ENCODE data around the gene GSTO2. TPM values are rescaled to one million over a fixed set of nuclear protein-coding genes. Genes with fewer than 3 reads are reported as not detected.
A peak's percentile ranks its signal among the peaks of the same experiment; 100 is the strongest.

Gene GSTO2
- total RNA-seq, 2 experiments from 2014 or later, result 1.6 TPM

- Histone ChIP-seq H2AFZ (ENCODE audit: low read length) (peak within 1 kb of the TSS; percentile 86), H3K79me2 (ENCODE audit: insufficient read depth, low read depth, low read length) (no peaks in the 10 kb centered on the region), H3K36me3 (ENCODE audit: insufficient read depth, low read length) (no peaks in the 10 kb centered on the region), H3K4me2 (ENCODE audit: low read length) (peak within 1 kb of the TSS; percentile 77), H3K9me2 (ENCODE audit: insufficient read depth, low read length) (no peaks in the 10 kb centered on the region), H4K20me1 (ENCODE audit: insufficient read depth, low read length) (no peaks in the 10 kb centered on the region), H3K27ac (ENCODE audit: low read depth, low read length, poor library complexity, severe bottlenecking) (no peak within 1 kb of the TSS), H3K4me1 (ENCODE audit: insufficient read depth, low read length, poor library complexity, severe bottlenecking) (peaks cover 33% of the 10 kb centered on the region), H3K4me3 (ENCODE audit: low read depth, low read length, poor library complexity, severe bottlenecking) (peak within 1 kb of the TSS; percentile 68), H3K9me3 (ENCODE audit: low read length) (no peaks in the 10 kb centered on the region)
- ChIA-PET POLR2A (interaction anchor here (1.1 to 2.0 kb wide), 3 partner anchors 15 to 62 kb away, joined by 3 to 6 read pairs (median 3); partner anchors contain the start of gene ITPRIP), CTCF (ENCODE audit: unreplicated experiment) (interaction anchor here (1.1 to 1.5 kb wide), 2 partner anchors 55 to 79 kb away, joined by 3 read pairs; no protein-coding TSS in a partner anchor)
- DNase-seq (ENCODE audit: low spot score), result peak; percentile 87
- no TSS peak for BruUV-seq (replicated peaks)
- TF ChIP-seq EZH2phosphoT487 (IDR thresholded peaks at IDR 0.05; ENCODE audit: borderline replicate concordance, low read depth, low read length), result no peak
- peak; percentile 71 for TF ChIP-seq CTCF (conservative IDR thresholded peaks at IDR 0.05; ENCODE audit: low read length)
- intact Hi-C loops (cut with micrococcal nuclease; ENCODE audit: unreplicated experiment), result loop anchor here (5.0 kb wide), 1 partner anchor 231 kb away; the partner anchor contains the start of gene SFR1
Measured at GRCh38 chr10:104353325-104354048, 84.5 kb downstream of the GSTO2 start, which contains the start of gene CFAP58. Gene CFAP58 (plus strand): TSS chr10:104353833. CDS start chr10:104353898, 65 bp downstream.

Small RNA genes within 50 kb of the gene (microRNA-seq; reads per million reads assigned to microRNA genes)
- gene MIR4482 (ENCODE audit: borderline replicate concordance), result not detected

Small RNA genes within 50 kb of the gene (small RNA-seq; reads per million reads assigned to genes)
- not detected for gene MIR4482

Other genes with a start within 250 kb of the GSTO2 start
- gene COL17A1, start 183.3 kb upstream of the GSTO2 start, total RNA-seq (2014; rRNA removed; shearing (Covaris generic)), result not detected in 2 replicates
- 0.15 and 0.17 TPM in 2 replicates for gene COL17A1, start 183.3 kb upstream of the GSTO2 start, total RNA-seq (2022)
- 6.9 and 14.8 TPM in 2 replicates for gene SFR1, start 147.0 kb upstream of the GSTO2 start, total RNA-seq (2014; rRNA removed; shearing (Covaris generic))
- gene SFR1, start 147.0 kb upstream of the GSTO2 start, total RNA-seq (2022), result 13.9 and 18.0 TPM in 2 replicates
- not detected in 2 replicates for gene CFAP43, start 36.8 kb upstream of the GSTO2 start, total RNA-seq (2014; rRNA removed; shearing (Covaris generic))
- not detected in 2 replicates for gene CFAP43, start 36.8 kb upstream of the GSTO2 start, total RNA-seq (2022)
- gene GSTO1, start 14.3 kb upstream of the GSTO2 start, total RNA-seq (2014; rRNA removed; shearing (Covaris generic)), result 21.4 and 27.4 TPM in 2 replicates
- gene GSTO1, start 14.3 kb upstream of the GSTO2 start, total RNA-seq (2022), result 1.7 and 2.6 TPM in 2 replicates
- 3.3 and 6.0 TPM in 2 replicates for gene ITPRIP, start 69.3 kb downstream of the GSTO2 start, total RNA-seq (2014; rRNA removed; shearing (Covaris generic))
- 18.0 and 19.6 TPM in 2 replicates for gene ITPRIP, start 69.3 kb downstream of the GSTO2 start, total RNA-seq (2022)
- 0.09 and 0.36 TPM in 2 replicates for gene CFAP58, start 84.6 kb downstream of the GSTO2 start, total RNA-seq (2014; rRNA removed; shearing (Covaris generic))
- gene CFAP58, start 84.6 kb downstream of the GSTO2 start, total RNA-seq (2022), result 1.5 and 2.0 TPM in 2 replicates